HFFc6 (cell line): ENCODE data around the gene MIOX. TPM values are rescaled to one million over a fixed set of nuclear protein-coding genes. Genes with fewer than 3 reads are reported as not detected.

Experiments
- DNase-seq: peaks from one replicate; pipeline ENCODE4 v3.0.0-alpha.2; 2018
- H3K27ac Mint-ChIP-seq: 2 replicates; pipeline ENCODE4 v1.8.0; 2020; ENCODE audit warnings: mild to moderate bottlenecking, mixed read lengths
- H3K27me3 Mint-ChIP-seq: 2 replicates; pipeline ENCODE4 v1.8.0; 2021; ENCODE audit warnings: mild to moderate bottlenecking, moderate library complexity, mixed read lengths; ENCODE audit not compliant: insufficient read depth
- H3K36me3 Mint-ChIP-seq: 2 replicates; pipeline ENCODE4 v1.8.0; 2021; ENCODE audit warnings: low read depth, mixed read lengths
- H3K4me1 Mint-ChIP-seq: 2 replicates; pipeline ENCODE4 v1.8.0; 2020; ENCODE audit warnings: low read depth, mixed read lengths
- H3K4me3 Mint-ChIP-seq: 2 replicates; pipeline ENCODE4 v1.8.0; 2020; ENCODE audit warnings: mild to moderate bottlenecking, moderate library complexity, mixed read lengths
- H3K9me3 Mint-ChIP-seq: 2 replicates; pipeline ENCODE4 v1.8.0; 2020; ENCODE audit warnings: mild to moderate bottlenecking, mixed read lengths
- total RNA-seq, 6 experiments: library from RNA; stranded (reverse); fragmentation: NEBNext Ultra II Directional; extraction: Animal tissue kit (Norgen Biotek cat#: 25700); gene quantifications; 2 replicates in 1 of 6; 3 replicates in 5 of 6; pipeline ENCODE4 v1.2.3, GENCODE V29; 2021
- TF ChIP-seq, protein P1 (sequence below): fragments of 200-600 bp; sonication (generic); IDR thresholded peaks from 2 replicates; pipeline ENCODE4 v1.5.0; 2021; ENCODE audit warnings: antibody characterized with exemption, mild to moderate bottlenecking

The MIOX gene
- total RNA-seq, 6 experiments from 2014 or later, result not detected

DNA sequence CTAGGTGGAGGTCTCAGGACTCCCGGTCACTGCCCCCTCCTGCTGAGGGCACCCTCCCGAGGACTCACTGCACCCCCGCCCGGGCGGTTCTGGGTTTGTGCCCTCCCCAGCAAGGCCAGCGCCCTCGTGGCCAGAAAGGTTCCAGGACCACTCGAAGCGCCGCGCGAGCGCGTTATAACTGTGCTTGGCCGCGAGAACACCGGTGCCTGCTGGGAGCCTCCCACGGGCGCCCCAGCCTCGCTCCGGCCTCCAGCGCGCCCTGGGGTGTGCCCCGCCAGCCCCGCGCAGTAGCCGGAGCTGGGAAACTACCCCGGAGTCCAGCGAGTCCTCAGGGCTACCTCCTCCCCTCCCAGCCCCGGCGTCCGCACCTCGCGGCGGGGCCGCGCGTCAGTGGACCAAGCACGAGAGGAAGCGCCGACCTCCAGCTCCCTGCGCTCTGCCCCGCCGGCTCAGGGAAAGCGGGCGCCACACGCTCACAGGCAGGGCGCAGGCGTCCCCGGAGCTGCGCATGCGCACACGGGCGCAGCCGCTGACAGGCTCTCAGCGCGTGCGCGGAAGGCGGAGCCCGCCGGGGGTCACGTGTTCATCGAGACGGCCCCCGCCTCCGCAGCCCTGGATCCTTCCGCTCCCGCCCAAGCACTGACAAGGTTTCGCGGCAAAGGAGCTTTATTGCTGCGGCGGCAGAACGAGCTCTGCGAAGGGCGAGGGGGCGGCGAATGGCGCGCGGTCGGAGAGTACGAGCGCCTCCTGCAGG is 38.6 kb downstream of the MIOX start, which contains the start of gene SCO2:
SCO2 (minus strand) TSS at position 495 of the 754 bp plus-strand sequence. CDS start 1,187 bp downstream, outside the sequence.
- H3K36me3 Mint-ChIP-seq, result peaks cover 7% of the 10 kb centered on the region
- peak within 1 kb of the TSS; percentile 94 for H3K4me3 Mint-ChIP-seq
- H3K9me3 Mint-ChIP-seq, result no peaks in the 10 kb centered on the region
- peaks cover 5% of the 10 kb centered on the region for H3K27me3 Mint-ChIP-seq
- peaks cover 19% of the 10 kb centered on the region for H3K4me1 Mint-ChIP-seq
- TF ChIP-seq, protein P1, sequence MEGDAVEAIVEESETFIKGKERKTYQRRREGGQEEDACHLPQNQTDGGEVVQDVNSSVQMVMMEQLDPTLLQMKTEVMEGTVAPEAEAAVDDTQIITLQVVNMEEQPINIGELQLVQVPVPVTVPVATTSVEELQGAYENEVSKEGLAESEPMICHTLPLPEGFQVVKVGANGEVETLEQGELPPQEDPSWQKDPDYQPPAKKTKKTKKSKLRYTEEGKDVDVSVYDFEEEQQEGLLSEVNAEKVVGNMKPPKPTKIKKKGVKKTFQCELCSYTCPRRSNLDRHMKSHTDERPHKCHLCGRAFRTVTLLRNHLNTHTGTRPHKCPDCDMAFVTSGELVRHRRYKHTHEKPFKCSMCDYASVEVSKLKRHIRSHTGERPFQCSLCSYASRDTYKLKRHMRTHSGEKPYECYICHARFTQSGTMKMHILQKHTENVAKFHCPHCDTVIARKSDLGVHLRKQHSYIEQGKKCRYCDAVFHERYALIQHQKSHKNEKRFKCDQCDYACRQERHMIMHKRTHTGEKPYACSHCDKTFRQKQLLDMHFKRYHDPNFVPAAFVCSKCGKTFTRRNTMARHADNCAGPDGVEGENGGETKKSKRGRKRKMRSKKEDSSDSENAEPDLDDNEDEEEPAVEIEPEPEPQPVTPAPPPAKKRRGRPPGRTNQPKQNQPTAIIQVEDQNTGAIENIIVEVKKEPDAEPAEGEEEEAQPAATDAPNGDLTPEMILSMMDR, result peak; percentile 61
- H3K27ac Mint-ChIP-seq, result peak within 1 kb of the TSS; percentile 74
- peak; percentile 94 for DNase-seq

- Mint-ChIP-seq H3K4me1 (peaks cover 19% of the 10 kb centered on the region), H3K27ac (no peak overlapping the region), H3K4me3 (peak overlapping the region; percentile 94), H3K36me3 (peaks cover 7% of the 10 kb centered on the region), H3K27me3 (peaks cover 5% of the 10 kb centered on the region), H3K9me3 (no peaks in the 10 kb centered on the region)
- DNase-seq, result no peak
- TF ChIP-seq, protein P1, result no peak
These were observed 39.1 kb downstream of the MIOX start for GRCh38 chr22:50525858-50526107.

DNA sequence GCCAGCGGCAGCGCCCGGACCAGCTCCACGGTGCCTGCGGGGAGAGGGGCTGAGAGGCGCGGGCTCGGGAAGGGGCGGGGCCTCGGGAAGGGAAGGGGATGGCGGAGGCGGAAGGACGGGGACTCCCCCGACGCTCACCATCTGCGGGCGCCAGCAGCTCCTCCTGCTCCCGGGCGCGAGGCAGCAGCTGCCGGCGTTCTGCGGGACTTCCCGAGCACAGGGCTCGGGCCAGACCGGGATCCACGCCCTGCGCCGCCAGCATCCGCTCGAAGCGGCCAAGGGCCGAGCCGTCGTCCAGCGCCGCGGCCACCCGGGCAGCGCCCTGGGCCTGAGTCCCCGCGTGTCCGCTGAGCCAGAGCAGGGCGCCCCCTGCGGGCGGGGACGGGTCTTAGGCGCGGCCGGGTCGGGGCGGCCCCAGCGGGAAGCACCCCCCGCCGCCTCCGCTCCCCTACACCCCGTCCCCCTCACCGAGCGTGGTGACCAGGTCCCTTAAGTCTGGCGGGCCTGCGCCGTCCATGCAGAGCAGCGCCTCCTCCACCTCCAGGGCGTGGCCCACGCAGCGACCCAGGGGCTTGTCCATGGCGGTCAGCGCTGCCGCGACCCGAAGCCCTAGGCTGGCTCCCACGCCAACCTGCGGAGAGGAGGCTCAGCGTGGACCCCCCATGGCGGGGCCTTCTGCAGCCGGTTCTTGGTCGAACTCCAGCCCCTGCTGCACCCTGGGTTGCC is 39.6 kb downstream of the MIOX start:
- peak overlapping the region; percentile 78 for H3K4me3 Mint-ChIP-seq
- peaks cover 7% of the 10 kb centered on the region for H3K36me3 Mint-ChIP-seq
- peak overlapping the region; percentile 62 for H3K27ac Mint-ChIP-seq
- no peaks in the 10 kb centered on the region for H3K9me3 Mint-ChIP-seq
- peak; percentile 44 for DNase-seq
- H3K27me3 Mint-ChIP-seq, result peaks cover 7% of the 10 kb centered on the region
- H3K4me1 Mint-ChIP-seq, result peaks cover 19% of the 10 kb centered on the region
- TF ChIP-seq, protein P1, result peak; percentile 87

- Mint-ChIP-seq H3K9me3 (no peaks in the 10 kb centered on the region), H3K27ac (peak overlapping the region; percentile 62), H3K4me1 (peaks cover 19% of the 10 kb centered on the region), H3K27me3 (peaks cover 8% of the 10 kb centered on the region), H3K36me3 (peaks cover 7% of the 10 kb centered on the region), H3K4me3 (peak overlapping the region; percentile 78)
- no peak for DNase-seq
- TF ChIP-seq, protein P1, result no peak
These were observed 40.5 kb downstream of the MIOX start for GRCh38 chr22:50526834-50527801.

DNA sequence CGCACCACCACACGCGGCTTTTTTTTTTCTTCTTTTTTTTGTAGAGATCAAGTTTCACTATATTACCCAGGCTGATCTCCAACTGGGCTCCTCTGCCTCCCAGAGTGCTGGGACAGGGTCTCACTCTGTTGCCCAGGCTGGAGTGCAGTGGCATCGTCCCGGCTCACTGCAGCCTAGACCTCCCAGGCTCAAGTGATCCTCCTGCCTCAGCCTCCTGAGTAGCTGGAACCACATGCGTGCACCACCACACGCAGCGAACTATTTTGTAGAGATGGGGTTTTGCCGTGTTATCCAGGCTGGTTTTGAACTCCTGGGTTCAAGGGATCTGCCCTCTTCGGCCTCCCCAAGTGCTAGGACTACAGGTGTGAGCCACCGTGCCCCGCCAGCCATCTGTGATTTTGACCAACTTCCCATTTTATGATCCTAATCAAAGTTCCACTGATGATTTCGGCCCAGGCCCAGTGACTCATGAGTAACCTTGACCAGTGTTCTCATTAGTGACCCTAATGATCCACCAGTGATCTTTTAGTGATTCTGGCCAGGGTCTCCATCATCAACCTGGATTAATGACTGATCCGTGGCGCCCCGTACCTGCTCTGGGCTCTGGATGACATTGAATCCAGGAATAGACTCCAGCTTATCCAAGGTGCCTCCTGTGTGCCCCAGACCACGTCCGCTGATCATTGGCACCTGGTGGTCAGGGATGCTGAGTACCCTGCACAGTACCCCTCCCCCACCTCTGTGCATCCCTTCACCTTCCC is 41.4 kb downstream of the MIOX start:
- no peak overlapping the region; the same call in 1 of the 2 replicates for H3K27ac Mint-ChIP-seq
- H3K4me3 Mint-ChIP-seq, result peak overlapping the region; percentile 78; the same call in 1 of the 2 replicates
- peaks cover 19% of the 10 kb centered on the region for H3K4me1 Mint-ChIP-seq
- DNase-seq, result no peak
- peaks cover 7% of the 10 kb centered on the region for H3K36me3 Mint-ChIP-seq
- TF ChIP-seq, protein P1, result no peak
- H3K9me3 Mint-ChIP-seq, result no peaks in the 10 kb centered on the region
- H3K27me3 Mint-ChIP-seq, result peaks cover 10% of the 10 kb centered on the region
